Activated T-helper 17 cell treated with anti-CD3 and anti-CD28 coated beads, Interleukin-2, amount 50 U/mL, for 72 hours (primary cell): Measurements from ENCODE around the gene MEG3. TPM values are rescaled to one million over a fixed set of nuclear protein-coding genes. Genes with fewer than 3 reads are reported as not detected.

Experiments used
- ATAC-seq: fragments of 150-1000 bp; cut with Tn5 transposase; replicated peaks from 2 replicates; pipeline ENCODE4 v1.10.0; 2021; ENCODE audit warnings: mild to moderate bottlenecking, moderate library complexity
- H3K27ac Mint-ChIP-seq: one replicate; pipeline ENCODE4 v1.8.0; 2022; ENCODE audit warnings: mixed read lengths
- H3K27me3 Mint-ChIP-seq: one replicate; pipeline ENCODE4 v1.8.0; 2022; ENCODE audit warnings: mixed read lengths
- H3K36me3 Mint-ChIP-seq: one replicate; pipeline ENCODE4 v1.8.0; 2022; ENCODE audit warnings: low read depth, mild to moderate bottlenecking, mixed read lengths
- H3K4me1 Mint-ChIP-seq: one replicate; pipeline ENCODE4 v1.8.0; 2022; ENCODE audit warnings: mixed read lengths
- H3K4me3 Mint-ChIP-seq: one replicate; pipeline ENCODE4 v1.8.0; 2022; ENCODE audit warnings: mild to moderate bottlenecking, mixed read lengths
- H3K9me3 Mint-ChIP-seq: one replicate; pipeline ENCODE4 v1.8.0; 2022; ENCODE audit warnings: mixed read lengths
- total RNA-seq, 2 donors: library from RNA; stranded (reverse); gene quantifications; one replicate each; pipeline ENCODE4 v1.2.3, GENCODE V29; 2022

MEG3 gene
- not detected for total RNA-seq

GRCh38 chr14:100825713-100826331, at the start of gene MEG3:
Gene MEG3 (plus strand): TSS chr14:100826118.
- Mint-ChIP-seq H3K9me3 (no peaks in the 10 kb centered on the region), H3K27ac (no peak within 1 kb of the TSS), H3K4me1 (no peaks in the 10 kb centered on the region), H3K4me3 (no peak within 1 kb of the TSS), H3K36me3 (no peaks in the 10 kb centered on the region), H3K27me3 (peaks cover 32% of the 10 kb centered on the region)
- no peak for ATAC-seq

GRCh38 chr14:100776681-100777365, 49.1 kb upstream of the MEG3 start:
- Mint-ChIP-seq H3K9me3 (no peaks in the 10 kb centered on the region), H3K4me3 (no peak overlapping the region), H3K36me3 (no peaks in the 10 kb centered on the region), H3K27ac (no peak overlapping the region), H3K27me3 (peaks cover 4% of the 10 kb centered on the region), H3K4me1 (no peaks in the 10 kb centered on the region)
- no peak for ATAC-seq

DNA sequence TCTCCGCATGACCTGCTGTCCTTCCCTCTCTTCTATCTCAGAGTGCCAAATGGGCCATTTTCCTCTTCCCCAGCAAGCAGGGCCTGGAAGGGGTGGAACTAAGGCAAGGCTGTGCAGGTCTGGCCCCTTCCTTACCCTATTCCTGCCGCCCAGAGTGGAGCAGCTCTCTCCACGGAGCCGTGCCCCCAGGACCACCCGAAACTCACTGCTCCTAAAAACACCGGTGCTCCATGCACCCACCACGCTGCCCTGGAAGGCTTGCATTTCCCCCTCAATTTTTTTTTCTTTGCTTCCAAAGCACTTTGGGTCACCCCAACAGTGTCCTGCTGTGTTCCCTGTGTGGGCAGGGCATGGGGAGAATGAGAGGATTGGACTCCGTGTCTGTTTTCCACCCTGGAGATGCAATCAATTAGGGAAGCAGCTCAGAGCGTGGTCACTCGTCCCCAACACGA, 48.5 kb upstream of the MEG3 start:
- H3K9me3 Mint-ChIP-seq = no peaks in the 10 kb centered on the region
- H3K4me3 Mint-ChIP-seq = no peak overlapping the region
- no peaks in the 10 kb centered on the region for H3K4me1 Mint-ChIP-seq
- ATAC-seq = no peak
- H3K27me3 Mint-ChIP-seq = peaks cover 4% of the 10 kb centered on the region
- no peak overlapping the region for H3K27ac Mint-ChIP-seq
- H3K36me3 Mint-ChIP-seq = no peaks in the 10 kb centered on the region

GRCh38 chr14:100777818-100778525, 47.9 kb upstream of the MEG3 start:
- Mint-ChIP-seq H3K4me3 (no peak overlapping the region), H3K4me1 (no peaks in the 10 kb centered on the region), H3K9me3 (no peaks in the 10 kb centered on the region), H3K27ac (no peak overlapping the region), H3K36me3 (no peaks in the 10 kb centered on the region), H3K27me3 (peaks cover 4% of the 10 kb centered on the region)
- no peak for ATAC-seq

DNA sequence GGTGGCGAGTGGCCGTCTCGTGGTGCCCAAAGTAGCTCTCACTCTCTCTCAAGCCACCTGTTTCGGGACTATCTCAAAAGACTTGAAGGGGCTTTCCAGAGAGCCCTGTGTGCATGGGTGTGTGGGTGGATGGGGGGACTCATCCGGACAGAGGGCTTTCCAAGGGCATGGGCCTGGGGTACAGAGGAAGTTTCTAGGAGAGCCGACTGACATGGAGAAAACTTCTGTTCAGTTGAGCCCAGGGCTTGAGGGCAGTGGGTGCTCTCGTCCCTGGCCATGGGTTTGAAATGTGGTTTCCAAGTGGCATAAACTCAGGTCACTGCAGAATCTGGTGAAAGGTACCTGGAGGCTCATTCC, 47.4 kb upstream of the MEG3 start:
- no peak for ATAC-seq
- Mint-ChIP-seq H3K27me3 (peaks cover 4% of the 10 kb centered on the region), H3K9me3 (no peaks in the 10 kb centered on the region), H3K36me3 (no peaks in the 10 kb centered on the region), H3K4me3 (no peak overlapping the region), H3K4me1 (no peaks in the 10 kb centered on the region), H3K27ac (no peak overlapping the region)

DNA sequence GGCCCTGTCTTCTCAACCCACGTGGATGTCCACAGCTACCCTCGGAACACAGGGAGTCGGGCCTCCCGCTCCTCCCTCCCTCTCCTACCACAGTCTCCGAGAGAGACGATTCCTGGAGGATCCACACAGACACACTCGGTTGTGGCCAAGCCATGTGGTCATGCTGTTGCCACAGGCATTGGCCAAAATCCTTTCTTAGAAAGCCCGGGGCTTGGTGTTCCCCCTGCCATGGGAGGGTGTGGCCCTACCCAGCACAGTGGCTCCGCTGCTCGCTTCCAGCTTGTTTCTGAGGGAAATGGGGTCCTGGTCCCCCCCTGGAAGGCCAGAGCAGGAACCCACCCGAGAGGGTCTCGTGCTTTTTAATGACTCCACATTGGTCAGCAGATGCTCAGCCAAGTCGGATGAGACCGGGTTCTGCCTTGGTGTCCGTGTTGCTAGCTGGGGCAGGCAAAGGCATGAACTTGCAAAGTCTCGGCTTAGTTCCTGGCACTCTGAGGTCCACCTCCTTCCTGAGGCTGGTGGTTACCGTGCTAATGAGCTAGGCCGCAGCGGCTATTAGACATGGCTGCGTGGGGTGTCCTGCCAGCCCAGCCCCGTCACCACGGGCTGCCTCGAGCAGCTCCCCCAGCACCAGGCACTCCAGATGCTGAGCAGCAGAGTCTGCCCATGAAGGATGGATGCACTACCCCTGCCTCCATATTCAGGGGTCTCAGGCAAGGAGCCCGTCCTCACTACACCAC, 46.8 kb upstream of the MEG3 start:
- no peaks in the 10 kb centered on the region for H3K4me1 Mint-ChIP-seq
- peaks cover 4% of the 10 kb centered on the region for H3K27me3 Mint-ChIP-seq
- no peak overlapping the region for H3K27ac Mint-ChIP-seq
- H3K36me3 Mint-ChIP-seq = no peaks in the 10 kb centered on the region
- ATAC-seq = no peak
- no peak overlapping the region for H3K4me3 Mint-ChIP-seq
- H3K9me3 Mint-ChIP-seq = no peaks in the 10 kb centered on the region

DNA sequence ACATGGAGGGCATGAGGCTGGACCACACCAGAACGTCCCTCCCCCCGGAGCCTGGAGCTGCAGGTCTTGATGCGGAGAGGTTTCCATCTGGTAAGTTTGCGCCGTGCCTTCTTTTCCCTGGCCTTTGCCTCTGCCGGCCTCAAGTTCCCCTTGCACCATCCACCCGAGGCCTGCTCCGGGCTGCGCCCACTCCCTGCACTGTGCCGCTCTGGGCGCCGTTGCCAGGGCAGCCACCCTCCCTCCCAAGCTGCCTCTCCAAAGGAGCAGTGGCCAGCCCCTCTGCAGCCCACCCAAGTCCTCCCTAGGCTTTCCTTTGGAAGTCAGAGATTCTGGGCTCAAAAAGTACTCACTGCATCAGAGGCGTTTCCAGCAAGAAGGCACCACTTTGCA, 46.2 kb upstream of the MEG3 start:
- H3K4me1 Mint-ChIP-seq = no peaks in the 10 kb centered on the region
- H3K36me3 Mint-ChIP-seq = no peaks in the 10 kb centered on the region
- no peak overlapping the region for H3K4me3 Mint-ChIP-seq
- H3K27ac Mint-ChIP-seq = no peak overlapping the region
- ATAC-seq = no peak
- no peaks in the 10 kb centered on the region for H3K9me3 Mint-ChIP-seq
- H3K27me3 Mint-ChIP-seq = peaks cover 4% of the 10 kb centered on the region

DNA sequence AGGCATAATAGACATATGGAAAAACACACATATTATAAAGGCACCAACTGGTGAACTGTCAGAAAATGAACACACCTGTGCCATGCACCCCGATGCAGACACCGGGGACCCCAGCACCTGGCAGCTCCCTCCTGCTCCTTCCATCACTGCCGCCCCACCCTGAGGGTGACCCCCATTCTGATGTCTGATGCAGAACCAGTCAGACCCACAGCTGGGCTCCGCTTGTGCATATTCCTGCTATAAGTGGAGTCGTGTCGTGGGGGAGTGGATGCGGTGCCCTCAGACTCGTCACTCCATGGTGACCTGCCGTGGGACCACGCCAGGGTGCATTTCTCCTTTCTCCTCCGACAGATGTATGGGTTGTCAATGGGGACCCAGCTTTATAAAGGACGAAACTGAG, 45.7 kb upstream of the MEG3 start:
- no peak for ATAC-seq
- no peaks in the 10 kb centered on the region for H3K9me3 Mint-ChIP-seq
- H3K27me3 Mint-ChIP-seq = peaks cover 4% of the 10 kb centered on the region
- no peak overlapping the region for H3K27ac Mint-ChIP-seq
- no peaks in the 10 kb centered on the region for H3K4me1 Mint-ChIP-seq
- no peaks in the 10 kb centered on the region for H3K36me3 Mint-ChIP-seq
- no peak overlapping the region for H3K4me3 Mint-ChIP-seq

DNA sequence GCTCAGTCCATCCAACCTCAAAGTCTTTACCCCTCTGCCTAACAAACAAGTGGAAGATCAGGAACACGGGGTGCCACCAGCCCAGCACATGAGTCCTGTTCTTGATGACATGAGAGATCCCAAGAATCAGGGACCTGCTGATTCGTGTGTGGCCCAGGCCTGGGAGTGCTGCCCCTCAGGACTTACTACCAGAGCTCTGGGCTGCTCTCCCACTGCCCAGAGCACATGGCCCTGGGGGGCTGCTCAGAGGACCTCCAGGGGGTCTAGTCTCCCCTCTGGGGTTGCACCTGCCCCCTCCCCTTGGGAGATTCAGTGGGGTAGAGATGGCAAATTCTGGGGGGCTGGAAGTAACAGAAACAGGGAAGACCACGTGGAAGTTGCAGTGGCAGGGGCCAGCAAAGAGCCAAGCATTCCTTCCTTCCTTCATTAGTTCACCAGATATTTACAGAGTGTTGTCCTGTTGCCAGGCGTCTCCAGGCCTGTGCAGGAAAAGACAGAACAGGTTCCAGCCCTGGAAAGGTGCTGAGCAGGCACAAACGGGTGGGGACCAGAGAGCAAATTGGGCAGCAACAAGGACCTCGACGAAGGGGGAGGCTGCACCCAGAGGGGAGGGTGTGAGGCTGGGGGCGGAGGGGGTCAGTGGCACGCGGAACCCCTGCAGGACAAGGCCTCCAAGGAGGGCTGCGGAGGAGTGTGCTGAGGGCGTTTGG, 45.1 kb upstream of the MEG3 start:
- Mint-ChIP-seq H3K4me3 (no peak overlapping the region), H3K4me1 (no peaks in the 10 kb centered on the region), H3K36me3 (no peaks in the 10 kb centered on the region), H3K9me3 (no peaks in the 10 kb centered on the region), H3K27ac (no peak overlapping the region), H3K27me3 (peaks cover 4% of the 10 kb centered on the region)
- no peak for ATAC-seq

GRCh38 chr14:100781952-100782351, 44.0 kb upstream of the MEG3 start:
- H3K9me3 Mint-ChIP-seq = no peaks in the 10 kb centered on the region

GRCh38 chr14:100782516-100783320, 43.2 kb upstream of the MEG3 start:
- Mint-ChIP-seq H3K27ac (no peak overlapping the region), H3K36me3 (no peaks in the 10 kb centered on the region), H3K9me3 (no peaks in the 10 kb centered on the region)

More at GRCh38 chr14:100781952-100782351, 44.0 kb upstream of the MEG3 start:
- no peak overlapping the region for H3K4me3 Mint-ChIP-seq
- peaks cover 4% of the 10 kb centered on the region for H3K27me3 Mint-ChIP-seq
- H3K4me1 Mint-ChIP-seq = no peaks in the 10 kb centered on the region
- no peaks in the 10 kb centered on the region for H3K36me3 Mint-ChIP-seq
- no peak for ATAC-seq
- H3K27ac Mint-ChIP-seq = no peak overlapping the region

GRCh38 chr14:100783630-100784370, 42.1 kb upstream of the MEG3 start:
- Mint-ChIP-seq H3K4me1 (no peaks in the 10 kb centered on the region), H3K27me3 (peaks cover 8% of the 10 kb centered on the region), H3K27ac (no peak overlapping the region), H3K36me3 (no peaks in the 10 kb centered on the region), H3K4me3 (no peak overlapping the region), H3K9me3 (no peaks in the 10 kb centered on the region)
- ATAC-seq = no peak

More at GRCh38 chr14:100782516-100783320, 43.2 kb upstream of the MEG3 start:
- no peaks in the 10 kb centered on the region for H3K4me1 Mint-ChIP-seq
- H3K27me3 Mint-ChIP-seq = no peaks in the 10 kb centered on the region
- no peak overlapping the region for H3K4me3 Mint-ChIP-seq
- no peak for ATAC-seq
